Stimulated activated CD4-positive, alpha-beta T cell treated with anti-CD3 and anti-CD28 coated beads, Interleukin-15, amount 100 ng/mL, for 1 hour (primary cell): Measurements from ENCODE around the gene DCC.
"Not testable (repeated sequence)": the region's sequence is repeated elsewhere in the genome, so short reads cannot be mapped to it uniquely, and the experiment has no call there.

Experiments used
- DNase-seq, 2 donors: peaks; one replicate each; pipeline ENCODE4 v3.0.0-alpha.2; 2020; ENCODE audit warnings: low read depth in 1 of 2, low spot score in 1 of 2

Gene DCC

GRCh38 chr18:52349498-52349897 lies 9.5 kb downstream of the DCC start:
- no peak for DNase-seq

GRCh38 chr18:52352920-52353319 lies 12.9 kb downstream of the DCC start:
- DNase-seq = no peak

GRCh38 chr18:52353589-52353988 lies 13.6 kb downstream of the DCC start:
- DNase-seq = no peak

GRCh38 chr18:52363861-52364260 lies 23.9 kb downstream of the DCC start:
- no peak for DNase-seq

- DNase-seq = not testable (repeated sequence)
These were observed 26.9 kb downstream of the DCC start for GRCh38 chr18:52366851-52367250.

GRCh38 chr18:52367953-52368742 lies 28.2 kb downstream of the DCC start:
- no peak for DNase-seq

- DNase-seq = no peak
These were observed 30.8 kb downstream of the DCC start for GRCh38 chr18:52370841-52371240.

GRCh38 chr18:52376104-52376503 lies 36.1 kb downstream of the DCC start:
- DNase-seq = no peak

GRCh38 chr18:52377094-52377493 lies 37.1 kb downstream of the DCC start:
- DNase-seq = no peak

- DNase-seq = no peak
These were observed 46.3 kb downstream of the DCC start for GRCh38 chr18:52386306-52386705.

- DNase-seq = no peak
These were observed 47.2 kb downstream of the DCC start for GRCh38 chr18:52387175-52387574.

GRCh38 chr18:52391810-52392559 lies 52.0 kb downstream of the DCC start:
- DNase-seq = no peak

- DNase-seq = no peak
These were observed 54.6 kb downstream of the DCC start for GRCh38 chr18:52394602-52395001.

GRCh38 chr18:52395146-52395852 lies 55.3 kb downstream of the DCC start:
- DNase-seq = no peak

- no peak for DNase-seq
These were observed 61.2 kb downstream of the DCC start for GRCh38 chr18:52401236-52401635.

GRCh38 chr18:52402814-52403213 lies 62.8 kb downstream of the DCC start:
- DNase-seq = no peak

- DNase-seq = no peak
These were observed 63.5 kb downstream of the DCC start for GRCh38 chr18:52403291-52404021.

GRCh38 chr18:52408800-52409302 lies 68.9 kb downstream of the DCC start:
- DNase-seq = no peak

GRCh38 chr18:52409727-52410126 lies 69.7 kb downstream of the DCC start:
- no peak for DNase-seq

GRCh38 chr18:52415131-52415530 lies 75.1 kb downstream of the DCC start:
- no peak for DNase-seq

- DNase-seq = no peak
These were observed 83.1 kb downstream of the DCC start for GRCh38 chr18:52422985-52423601.
